HCT116 (cell line): ENCODE results near the gene KCNMB2. TPM values are rescaled to one million over a fixed set of nuclear protein-coding genes. Genes with fewer than 3 reads are reported as not detected.

Experiments used
- ATAC-seq: fragments of 200-7000 bp; cut with Tn5 transposase; 2 replicates; pipeline ENCODE4 v1.9.1; 2020; ENCODE audit warnings: mild to moderate bottlenecking, moderate library complexity
- BruUV-seq: library from RNA; stranded (reverse); fragments of 400-500 nt; replicated peaks from 2 replicates; lab custom pipeline; 2021; lab: Mats Ljungman, UMichigan
- CTCF ChIA-PET: fragments of 300-600 bp; sonication (Branson Sonifier 250); formaldehyde crosslinking; loops from one replicate; lab custom pipeline; 2021; ENCODE audit warnings: antibody characterized with exemption; lab: Charles Lee
- POLR2A ChIA-PET: fragments of 300-600, 350-600 bp; sonication (Branson Sonifier 250); formaldehyde crosslinking; loops from one replicate; lab custom pipeline; 2021; ENCODE audit warnings: antibody characterized with exemption; lab: Charles Lee
- RAD21 ChIA-PET, 2 experiments: fragments of 300-600 bp; sonication (Branson Sonifier 250); formaldehyde crosslinking; loops; one replicate each; lab custom pipeline; 2023; ENCODE audit warnings: low total read pairs in 2 of 2; ENCODE audit not compliant: uncharacterized antibody in 2 of 2, unreplicated experiment in 2 of 2, low non-redundant PET in 1 of 2; lab: Charles Lee
- DNase-seq: peaks from one replicate; pipeline ENCODE4 v3.0.0-alpha.2; 2010; ENCODE audit warnings: low read depth, low spot score
- H2AFZ ChIP-seq: fragments of 200-600 bp; shearing (Covaris generic), sonication (generic); 2 replicates; pipeline ENCODE4 v1.6.1; 2017; ENCODE audit warnings: low read depth, mixed run types, mixed read lengths, antibody characterized with exemption, low read length; ENCODE audit not compliant: poor library complexity, severe bottlenecking
- H3K27ac ChIP-seq: 2 replicates; pipeline ENCODE4 v1.5.1; 2012; ENCODE audit warnings: low read depth, low read length
- H3K27me3 ChIP-seq: fragments of 200-600 bp; sonication (generic); 2 replicates; pipeline ENCODE4 v1.6.1; 2016; ENCODE audit warnings: mixed run types, low read length, mixed read lengths; ENCODE audit not compliant: insufficient read depth
- H3K36me3 ChIP-seq, 2 experiments: fragments of 200-500 bp in 1 of 2; fragments of 200-600 bp in 1 of 2; sonication (Bioruptor generic) in 1 of 2; sonication (generic) in 1 of 2; 2 replicates each; pipeline versions ENCODE4 v1.5.1 to v1.6.1; 2014 to 2016; ENCODE audit warnings: low read length in 2 of 2, inconsistent platforms in 1 of 2, mixed read lengths in 1 of 2, mixed run types in 1 of 2; ENCODE audit not compliant: insufficient read depth in 2 of 2, control insufficient read depth in 1 of 2
- H3K4me1 ChIP-seq, 2 experiments: fragments of 200-600 bp in 1 of 2; sonication (generic) in 1 of 2; 2 replicates each; pipeline versions ENCODE4 v1.5.1 to v1.6.1; 2012 to 2017; ENCODE audit warnings: low read length in 2 of 2, inconsistent platforms in 1 of 2, mild to moderate bottlenecking in 1 of 2, mixed read lengths in 1 of 2, mixed run types in 1 of 2, moderate library complexity in 1 of 2; ENCODE audit not compliant: insufficient read depth in 2 of 2, control insufficient read depth in 1 of 2
- H3K4me2 ChIP-seq: fragments of 200-600 bp; sonication (generic); 2 replicates; pipeline ENCODE4 v1.6.1; 2017; ENCODE audit warnings: mixed run types, low read length, mixed read lengths
- H3K4me3 ChIP-seq, 2 experiments: fragments of 200-600 bp in 1 of 2; sonication (generic) in 1 of 2; replicated peaks in 1 of 2; 2 replicates each; pipeline ENCODE4 v1.5.1; 2011 to 2016; ENCODE audit warnings: low read length in 2 of 2, control low read depth in 1 of 2, low read depth in 1 of 2, mild to moderate bottlenecking in 1 of 2, mixed read lengths in 1 of 2, mixed run types in 1 of 2
- H3K79me2 ChIP-seq: fragments of 200-600 bp; sonication (generic); 2 replicates; pipeline ENCODE4 v1.6.1; 2017; ENCODE audit warnings: mild to moderate bottlenecking, mixed run types, low read length, moderate library complexity, mixed read lengths; ENCODE audit not compliant: insufficient read depth
- H3K9ac ChIP-seq: fragments of 200-600 bp; sonication (generic); 2 replicates; pipeline ENCODE4 v1.6.1; 2016; ENCODE audit warnings: low read length, mixed read lengths
- H3K9me2 ChIP-seq: fragments of 200-600 bp; sonication (generic), shearing (Covaris generic); 2 replicates; pipeline ENCODE4 v1.6.1; 2017; ENCODE audit warnings: mixed run types, mild to moderate bottlenecking, moderate library complexity; ENCODE audit not compliant: insufficient read depth
- H3K9me3 ChIP-seq, 2 experiments: fragments of 200-500 bp in 1 of 2; fragments of 200-600 bp in 1 of 2; sonication (Bioruptor generic) in 1 of 2; sonication (generic) in 1 of 2; 2 replicates each; pipeline ENCODE4 v1.6.1; 2014 to 2017; ENCODE audit warnings: low read length in 2 of 2, mixed read lengths in 2 of 2, inconsistent platforms in 1 of 2, low read depth in 1 of 2, mild to moderate bottlenecking in 1 of 2, mixed run types in 1 of 2, moderate library complexity in 1 of 2; ENCODE audit not compliant: control insufficient read depth in 1 of 2, insufficient read depth in 1 of 2
- H4K20me1 ChIP-seq: fragments of 200-600 bp; sonication (generic), shearing (Covaris generic); 2 replicates; pipeline ENCODE4 v1.6.1; 2017; ENCODE audit warnings: mixed run types, mild to moderate bottlenecking, moderate library complexity; ENCODE audit not compliant: insufficient read depth
- CBX3 ChIP-seq: IDR thresholded peaks from 2 replicates; pipeline ENCODE4 v1.6.1; 2012; ENCODE audit warnings: low read depth
- CEBPB ChIP-seq: IDR thresholded peaks from 2 replicates; pipeline ENCODE4 v1.6.1; 2012; ENCODE audit warnings: low read depth
- EGR1 ChIP-seq: IDR thresholded peaks from 2 replicates; pipeline ENCODE4 v1.6.1; 2012; ENCODE audit warnings: low read depth
- ELF1 ChIP-seq: IDR thresholded peaks from 2 replicates; pipeline ENCODE4 v1.6.1; 2012; ENCODE audit warnings: low read depth, borderline replicate concordance
- EZH2phosphoT487 ChIP-seq: fragments of 200-600 bp; IDR thresholded peaks from 2 replicates; pipeline ENCODE4 v1.6.1; 2018; ENCODE audit warnings: antibody characterized with exemption, borderline replicate concordance
- FOSL1 ChIP-seq: IDR thresholded peaks from 2 replicates; pipeline ENCODE4 v1.6.1; 2012; ENCODE audit warnings: low read depth
- JUND ChIP-seq: IDR thresholded peaks from 2 replicates; pipeline ENCODE4 v1.6.1; 2012
- POLR2A ChIP-seq: IDR thresholded peaks from 2 replicates; pipeline ENCODE4 v1.7.0; 2011; ENCODE audit warnings: borderline replicate concordance; ENCODE audit not compliant: insufficient read depth, insufficient read length; ENCODE audit errors: extremely low read depth
- POLR2AphosphoS5 ChIP-seq: IDR thresholded peaks from 2 replicates; pipeline ENCODE4 v1.6.1; 2011; ENCODE audit warnings: mild to moderate bottlenecking, low read depth, low read length, moderate library complexity
- REST ChIP-seq: IDR thresholded peaks from 2 replicates; pipeline ENCODE4 v1.6.1; 2012; ENCODE audit warnings: low read depth
- SP1 ChIP-seq: IDR thresholded peaks from 2 replicates; pipeline ENCODE4 v1.6.1; 2012; ENCODE audit warnings: low read depth
- SRF ChIP-seq: IDR thresholded peaks from 2 replicates; pipeline ENCODE4 v1.6.1; 2012; ENCODE audit warnings: low read depth
- TCF7L2 ChIP-seq: IDR thresholded peaks from 2 replicates; pipeline ENCODE4 v1.7.0; 2011; ENCODE audit warnings: borderline replicate concordance, inconsistent platforms; ENCODE audit not compliant: insufficient read depth, insufficient read length; ENCODE audit errors: extremely low read depth
- ZFX ChIP-seq: fragments of 450-650 bp; IDR thresholded peaks from 2 replicates; pipeline ENCODE4 v1.6.1; 2017
- intact Hi-C: fragments of 100-400 bp; cut with micrococcal nuclease; formaldehyde crosslinking; loops from 2 replicates; pipeline ENCODE4 v1.10.0; 2022
- total RNA-seq: library from RNA; stranded (reverse); gene quantifications from one replicate; pipeline ENCODE4 v1.2.1, GENCODE V29; 2021; ENCODE audit not compliant: unreplicated experiment
- TF ChIP-seq, protein P1 (sequence below): IDR thresholded peaks from 2 replicates; pipeline ENCODE4 v1.6.1; 2012
- TF ChIP-seq, protein P2 (sequence below), 3 experiments: fragments of 200-600 bp in 1 of 3; sonication (generic) in 1 of 3; IDR thresholded peaks in 2 of 3; conservative IDR thresholded peaks in 1 of 3; 2 replicates each; pipeline ENCODE4 v1.5.1; 2012 to 2017; ENCODE audit warnings: low read depth in 2 of 3, low read length in 2 of 3, antibody characterized with exemption in 1 of 3, borderline replicate concordance in 1 of 3, control low read depth in 1 of 3, mild to moderate bottlenecking in 1 of 3, mixed read lengths in 1 of 3, mixed run types in 1 of 3, moderate library complexity in 1 of 3; ENCODE audit not compliant: insufficient read depth in 1 of 3

KCNMB2 gene
- total RNA-seq, 1 experiment from 2014 or later = not detected

GRCh38 chr3:178507507-178508442 is 28.5 kb upstream of the KCNMB2 start:
- Histone ChIP-seq H3K4me1 (no peaks in the 10 kb centered on the region), H3K27me3 (no peaks in the 10 kb centered on the region), H3K9me2 (no peaks in the 10 kb centered on the region), H2AFZ (no peak overlapping the region), H3K79me2 (no peaks in the 10 kb centered on the region), H3K36me3 (no peaks in the 10 kb centered on the region), H4K20me1 (no peaks in the 10 kb centered on the region), H3K9me3 (no peaks in the 10 kb centered on the region), H3K9ac (no peak overlapping the region), H3K4me3 (no peak overlapping the region), H3K27ac (no peak overlapping the region), H3K4me2 (no peak overlapping the region)
- DNase-seq (no peak), ATAC-seq (no peak)
- no TSS peak for BruUV-seq
- POLR2A ChIA-PET = no interaction called here
- CTCF ChIA-PET = no interaction called here
- intact Hi-C loops = no loop called here
- TF ChIP-seq, protein P1, sequence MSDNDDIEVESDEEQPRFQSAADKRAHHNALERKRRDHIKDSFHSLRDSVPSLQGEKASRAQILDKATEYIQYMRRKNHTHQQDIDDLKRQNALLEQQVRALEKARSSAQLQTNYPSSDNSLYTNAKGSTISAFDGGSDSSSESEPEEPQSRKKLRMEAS = no peak
- no peak for TF ChIP-seq POLR2A
- no peak for TF ChIP-seq TCF7L2
- no peak for TF ChIP-seq ELF1
- no peak for TF ChIP-seq POLR2AphosphoS5
- no peak for TF ChIP-seq CEBPB
- TF ChIP-seq FOSL1 = no peak
- TF ChIP-seq JUND = no peak
- TF ChIP-seq EGR1 = no peak
- TF ChIP-seq REST = no peak
- TF ChIP-seq CBX3 = no peak
- TF ChIP-seq, protein P2, sequence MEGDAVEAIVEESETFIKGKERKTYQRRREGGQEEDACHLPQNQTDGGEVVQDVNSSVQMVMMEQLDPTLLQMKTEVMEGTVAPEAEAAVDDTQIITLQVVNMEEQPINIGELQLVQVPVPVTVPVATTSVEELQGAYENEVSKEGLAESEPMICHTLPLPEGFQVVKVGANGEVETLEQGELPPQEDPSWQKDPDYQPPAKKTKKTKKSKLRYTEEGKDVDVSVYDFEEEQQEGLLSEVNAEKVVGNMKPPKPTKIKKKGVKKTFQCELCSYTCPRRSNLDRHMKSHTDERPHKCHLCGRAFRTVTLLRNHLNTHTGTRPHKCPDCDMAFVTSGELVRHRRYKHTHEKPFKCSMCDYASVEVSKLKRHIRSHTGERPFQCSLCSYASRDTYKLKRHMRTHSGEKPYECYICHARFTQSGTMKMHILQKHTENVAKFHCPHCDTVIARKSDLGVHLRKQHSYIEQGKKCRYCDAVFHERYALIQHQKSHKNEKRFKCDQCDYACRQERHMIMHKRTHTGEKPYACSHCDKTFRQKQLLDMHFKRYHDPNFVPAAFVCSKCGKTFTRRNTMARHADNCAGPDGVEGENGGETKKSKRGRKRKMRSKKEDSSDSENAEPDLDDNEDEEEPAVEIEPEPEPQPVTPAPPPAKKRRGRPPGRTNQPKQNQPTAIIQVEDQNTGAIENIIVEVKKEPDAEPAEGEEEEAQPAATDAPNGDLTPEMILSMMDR (IDR thresholded peaks at IDR 0.05 in 2 of 3, conservative IDR thresholded peaks at IDR 0.05 in 1 of 3; ENCODE audit: borderline replicate concordance in 1 of 3, insufficient read depth in 1 of 3, low read depth in 2 of 3, low read length in 2 of 3) = no peak
- no peak for TF ChIP-seq ZFX
- TF ChIP-seq SRF = no peak
- no peak for TF ChIP-seq SP1
- TF ChIP-seq EZH2phosphoT487 = no peak
- RAD21 ChIA-PET = no interaction called here
